ENCODE measurements around the gene B4GALT6. TPM values are rescaled to one million over a fixed set of nuclear protein-coding genes. Genes with fewer than 3 reads are reported as not detected.

The B4GALT6 gene
- total and polyA plus RNA-seq, 9 of the 15 experiments (the other 6 are each of a cell fraction or from before 2014, with no cell fraction given), result 0.03 to 0.27 (median 0.08) TPM

- H3K9me3 ChIP-seq (replicated peaks; ENCODE audit: control insufficient read depth, insufficient read depth, low read depth, low read length), result no peaks in the 10 kb centered on the region
- 0 out of 5 replicates have a peak, but pooled peaks cover 4 to 10% of the 10 kb centered on the region in 2 experiments for H3K27me3 ChIP-seq (ENCODE audit: control insufficient read depth in 2 of 2, insufficient read depth in 2 of 2, low read length in 2 of 2)
- no peaks in the 10 kb centered on the region for H4K20me1 ChIP-seq (replicated peaks; ENCODE audit: control insufficient read depth, insufficient read depth, low read length)
- no peaks in the 10 kb centered on the region for H3K9me1 ChIP-seq (ENCODE audit: control insufficient read depth, insufficient read depth, low read length)
- H3K9ac ChIP-seq (ENCODE audit: insufficient read depth in 1 of 2, low read depth in 2 of 2, low read length in 2 of 2), result no peak overlapping the region
- 8% methylated on average over 4 of the region's 4 CpGs for WGBS (ENCODE audit: insufficient coverage, low coverage, missing lambda C conversion rate)
- no peak for TF ChIP-seq ARID2 (IDR thresholded peaks at IDR 0.05)
- no peak for TF ChIP-seq ZFX (CRISPR knock-in tag; IDR thresholded peaks at IDR 0.05)
- no peak for TF ChIP-seq CBFA2T2 (conservative IDR thresholded peaks at IDR 0.05)
- TF ChIP-seq CHD2 (IDR thresholded peaks at IDR 0.05; ENCODE audit: low read depth, low read length), result no peak
- no peak for TF ChIP-seq ZBTB26 (CRISPR knock-in tag; IDR thresholded peaks at IDR 0.05)
- no peak for TF ChIP-seq DPF2 (IDR thresholded peaks at IDR 0.05)
- TF ChIP-seq MAX (CRISPR knock-in tag; IDR thresholded peaks at IDR 0.05), result no peak
- H3K27ac ChIP-seq (ENCODE audit: extremely low read depth, low read depth, low read length), result no peak overlapping the region
- intact Hi-C loops (cut with micrococcal nuclease), result no loop called here
- H3K36me3 ChIP-seq (ENCODE audit: control insufficient read depth, insufficient read depth, low read length), result no peaks in the 10 kb centered on the region
- ChIA-PET CTCF (ENCODE audit: low intra/inter-chr PET ratio) (no interaction called here), POLR2A (interaction anchor here (1.9 kb wide), 1 partner anchor 11 kb away, joined by 7 read pairs; no protein-coding TSS in a partner anchor)
- no TSS peak for BruUV-seq (replicated peaks)
- ATAC-seq, result no peak
- no peaks in the 10 kb centered on the region for H3K79me2 ChIP-seq (ENCODE audit: control insufficient read depth, insufficient read depth, low read length)
- no peak overlapping the region for H2AFZ ChIP-seq (ENCODE audit: low read depth, low read length)
- in situ Hi-C loops (cut with MboI), result no loop called here
- DNase-seq (ENCODE audit: extremely low read depth in 1 of 4, low spot score in 3 of 4), result no peak
- no peak for FAIRE-seq
- H3K4me3 ChIP-seq, result no peak overlapping the region
- no peak overlapping the region for H3K4me2 ChIP-seq (ENCODE audit: insufficient read depth, low read length)
- H3K4me1 ChIP-seq (replicated peaks in 1 of 2; ENCODE audit: control insufficient read depth in 2 of 2, insufficient read depth in 2 of 2, low read length in 2 of 2), result no peaks in the 10 kb centered on the region
These were observed 6.0 kb downstream of the B4GALT6 start for GRCh38 chr18:31678425-31678824.
